ENCODE data around the gene IGF2BP3.

DNA sequence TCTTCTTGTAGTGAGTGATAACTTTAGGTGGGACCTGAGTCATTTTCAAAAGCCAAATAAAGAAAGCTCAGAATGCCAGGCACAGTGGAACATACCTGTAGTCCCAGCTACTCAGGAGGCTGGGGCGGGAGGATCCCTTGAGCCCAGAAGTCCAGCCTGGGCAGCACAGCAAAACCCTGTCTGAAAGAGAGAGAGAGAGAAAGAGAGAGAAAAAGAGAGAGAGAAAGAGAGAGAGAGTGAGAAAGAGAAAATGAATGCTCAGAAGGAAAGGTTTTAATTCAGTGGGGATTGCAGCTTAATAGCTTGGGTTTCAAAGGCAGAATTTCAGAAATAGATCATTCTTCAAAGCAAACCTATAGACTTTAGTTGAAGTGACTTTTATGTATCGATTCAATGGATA lies 198.0 kb downstream of the IGF2BP3 start:
- TF ChIP-seq, protein P1, sequence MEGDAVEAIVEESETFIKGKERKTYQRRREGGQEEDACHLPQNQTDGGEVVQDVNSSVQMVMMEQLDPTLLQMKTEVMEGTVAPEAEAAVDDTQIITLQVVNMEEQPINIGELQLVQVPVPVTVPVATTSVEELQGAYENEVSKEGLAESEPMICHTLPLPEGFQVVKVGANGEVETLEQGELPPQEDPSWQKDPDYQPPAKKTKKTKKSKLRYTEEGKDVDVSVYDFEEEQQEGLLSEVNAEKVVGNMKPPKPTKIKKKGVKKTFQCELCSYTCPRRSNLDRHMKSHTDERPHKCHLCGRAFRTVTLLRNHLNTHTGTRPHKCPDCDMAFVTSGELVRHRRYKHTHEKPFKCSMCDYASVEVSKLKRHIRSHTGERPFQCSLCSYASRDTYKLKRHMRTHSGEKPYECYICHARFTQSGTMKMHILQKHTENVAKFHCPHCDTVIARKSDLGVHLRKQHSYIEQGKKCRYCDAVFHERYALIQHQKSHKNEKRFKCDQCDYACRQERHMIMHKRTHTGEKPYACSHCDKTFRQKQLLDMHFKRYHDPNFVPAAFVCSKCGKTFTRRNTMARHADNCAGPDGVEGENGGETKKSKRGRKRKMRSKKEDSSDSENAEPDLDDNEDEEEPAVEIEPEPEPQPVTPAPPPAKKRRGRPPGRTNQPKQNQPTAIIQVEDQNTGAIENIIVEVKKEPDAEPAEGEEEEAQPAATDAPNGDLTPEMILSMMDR (IDR thresholded peaks at IDR 0.05), result no peak
- TF ChIP-seq, protein P2, sequence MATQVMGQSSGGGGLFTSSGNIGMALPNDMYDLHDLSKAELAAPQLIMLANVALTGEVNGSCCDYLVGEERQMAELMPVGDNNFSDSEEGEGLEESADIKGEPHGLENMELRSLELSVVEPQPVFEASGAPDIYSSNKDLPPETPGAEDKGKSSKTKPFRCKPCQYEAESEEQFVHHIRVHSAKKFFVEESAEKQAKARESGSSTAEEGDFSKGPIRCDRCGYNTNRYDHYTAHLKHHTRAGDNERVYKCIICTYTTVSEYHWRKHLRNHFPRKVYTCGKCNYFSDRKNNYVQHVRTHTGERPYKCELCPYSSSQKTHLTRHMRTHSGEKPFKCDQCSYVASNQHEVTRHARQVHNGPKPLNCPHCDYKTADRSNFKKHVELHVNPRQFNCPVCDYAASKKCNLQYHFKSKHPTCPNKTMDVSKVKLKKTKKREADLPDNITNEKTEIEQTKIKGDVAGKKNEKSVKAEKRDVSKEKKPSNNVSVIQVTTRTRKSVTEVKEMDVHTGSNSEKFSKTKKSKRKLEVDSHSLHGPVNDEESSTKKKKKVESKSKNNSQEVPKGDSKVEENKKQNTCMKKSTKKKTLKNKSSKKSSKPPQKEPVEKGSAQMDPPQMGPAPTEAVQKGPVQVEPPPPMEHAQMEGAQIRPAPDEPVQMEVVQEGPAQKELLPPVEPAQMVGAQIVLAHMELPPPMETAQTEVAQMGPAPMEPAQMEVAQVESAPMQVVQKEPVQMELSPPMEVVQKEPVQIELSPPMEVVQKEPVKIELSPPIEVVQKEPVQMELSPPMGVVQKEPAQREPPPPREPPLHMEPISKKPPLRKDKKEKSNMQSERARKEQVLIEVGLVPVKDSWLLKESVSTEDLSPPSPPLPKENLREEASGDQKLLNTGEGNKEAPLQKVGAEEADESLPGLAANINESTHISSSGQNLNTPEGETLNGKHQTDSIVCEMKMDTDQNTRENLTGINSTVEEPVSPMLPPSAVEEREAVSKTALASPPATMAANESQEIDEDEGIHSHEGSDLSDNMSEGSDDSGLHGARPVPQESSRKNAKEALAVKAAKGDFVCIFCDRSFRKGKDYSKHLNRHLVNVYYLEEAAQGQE (IDR thresholded peaks at IDR 0.05; ENCODE audit: insufficient read depth in 1 of 2, low read depth in 2 of 2, low read length in 1 of 2), result no peak
- TF ChIP-seq POLR2AphosphoS5 (IDR thresholded peaks at IDR 0.05; ENCODE audit: low read depth, low read length) (no peak), SIN3A (IDR thresholded peaks at IDR 0.05; ENCODE audit: borderline replicate concordance, insufficient read depth, low read depth, low read length) (no peak), TCF7L2 (IDR thresholded peaks at IDR 0.05; ENCODE audit: low read depth, low read length) (no peak)

Measured in Panc1 (cell line).